ENCODE results near the gene MGAT3.
"Not testable (repeated sequence)": the region's sequence is repeated elsewhere in the genome, so short reads cannot be mapped to it uniquely, and the experiment has no call there.

MGAT3 gene

GRCh38 chr22:39491696-39492095 is 34.9 kb downstream of the MGAT3 start:
- no peak for DNase-seq

GRCh38 chr22:39492186-39492585 is 35.4 kb downstream of the MGAT3 start:
- DNase-seq, result no peak

- DNase-seq, result no peak
Measured at GRCh38 chr22:39493759-39494158, 36.9 kb downstream of the MGAT3 start.

- DNase-seq, result no peak
Measured at GRCh38 chr22:39494471-39495120, 37.8 kb downstream of the MGAT3 start.

GRCh38 chr22:39496131-39496838 is 39.5 kb downstream of the MGAT3 start:
- peak in 3 of 5 experiments; percentile 33 to 69 (median 51) for DNase-seq

- no peak for DNase-seq
Measured at GRCh38 chr22:39497429-39497828, 40.6 kb downstream of the MGAT3 start.

GRCh38 chr22:39498368-39498767 is 41.6 kb downstream of the MGAT3 start:
- no peak for DNase-seq

- DNase-seq, result no peak
Measured at GRCh38 chr22:39498802-39499201, 42.0 kb downstream of the MGAT3 start.

- DNase-seq, result no peak
Measured at GRCh38 chr22:39500101-39500500, 43.3 kb downstream of the MGAT3 start.

GRCh38 chr22:39501644-39502108 is 44.9 kb downstream of the MGAT3 start:
- no peak for DNase-seq

GRCh38 chr22:39502109-39502788 is 45.4 kb downstream of the MGAT3 start, which contains the start of gene MIEF1:
TSS of gene MIEF1 (plus strand) at chr22:39502290. CDS start at chr22:39511295, 9,005 bp downstream.
- DNase-seq, result peak; percentile 74 to 96 (median 82)

GRCh38 chr22:39502789-39503409 is 46.1 kb downstream of the MGAT3 start:
- no peak for DNase-seq

GRCh38 chr22:39503630-39504029 is 46.8 kb downstream of the MGAT3 start:
- no peak for DNase-seq

- DNase-seq, result no peak
Measured at GRCh38 chr22:39504071-39504470, 47.3 kb downstream of the MGAT3 start.

GRCh38 chr22:39507021-39507420 is 50.2 kb downstream of the MGAT3 start:
- not testable (repeated sequence) for DNase-seq

GRCh38 chr22:39508393-39508792 is 51.6 kb downstream of the MGAT3 start:
- no peak for DNase-seq

GRCh38 chr22:39510529-39511149 is 53.8 kb downstream of the MGAT3 start:
- DNase-seq, result no peak

- no peak for DNase-seq
Measured at GRCh38 chr22:39511226-39511625, 54.4 kb downstream of the MGAT3 start.

- no peak for DNase-seq
Measured at GRCh38 chr22:39512026-39512425, 55.2 kb downstream of the MGAT3 start.

- no peak for DNase-seq
Measured at GRCh38 chr22:39513791-39514190, 57.0 kb downstream of the MGAT3 start.

GRCh38 chr22:39514373-39514973 is 57.7 kb downstream of the MGAT3 start:
- DNase-seq, result no peak

Measured in T-helper 2 cell (primary cell).